HG03520 (cell line): ENCODE measurements around the gene NIM1K.
"Not testable (repeated sequence)": the region's sequence is repeated elsewhere in the genome, so short reads cannot be mapped to it uniquely, and the experiment has no call there.

Experiments used
- ATAC-seq: cut with Tn5 transposase; IDR thresholded peaks from one replicate; pipeline ENCODE4 v1.9.1; 2021; ENCODE audit warnings: mild to moderate bottlenecking, moderate library complexity; ENCODE audit not compliant: unreplicated experiment

NIM1K gene

GRCh38 chr5:43190755-43191603, 1.0 kb upstream of the NIM1K start:
- ATAC-seq: no peak

- ATAC-seq: peak; percentile 26
These were observed 644 bp downstream of the NIM1K start for GRCh38 chr5:43192558-43193180.

DNA sequence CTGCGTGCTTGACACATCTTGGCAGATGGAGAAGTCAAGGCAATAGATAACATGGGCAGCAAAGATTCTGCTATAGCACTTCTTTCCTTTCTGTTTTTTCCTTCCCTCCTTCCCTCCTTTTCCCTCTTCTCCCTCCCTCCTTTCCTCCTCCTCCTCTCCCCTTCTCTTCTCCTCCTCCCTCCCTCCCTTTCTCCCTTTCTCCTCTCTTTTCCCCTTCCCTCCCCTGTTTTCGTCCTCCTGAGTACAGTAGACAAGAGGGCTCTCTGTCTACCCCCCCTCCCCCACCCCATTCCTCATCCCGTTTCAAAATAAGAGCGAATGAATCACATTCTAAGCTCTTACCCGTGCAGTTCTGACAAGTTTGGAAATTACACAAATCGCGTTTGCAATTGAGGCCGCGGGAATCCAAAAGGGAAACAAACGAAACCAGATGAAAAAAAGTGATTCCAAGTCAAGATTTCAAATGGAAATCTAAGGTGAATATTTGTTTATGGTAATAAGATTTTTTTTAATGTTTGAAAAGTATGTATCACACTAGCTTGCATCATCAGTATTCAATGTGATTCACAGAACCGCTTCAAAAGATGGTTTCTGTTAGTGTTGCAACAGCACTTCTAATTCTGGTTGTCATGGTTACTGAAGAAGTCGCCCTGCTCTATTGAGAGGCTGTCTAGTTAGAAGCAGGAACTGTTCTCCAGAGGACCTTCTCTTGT, 1.3 kb downstream of the NIM1K start:
- ATAC-seq: peak; percentile 70

GRCh38 chr5:43193894-43194265, 1.9 kb downstream of the NIM1K start:
- no peak for ATAC-seq

DNA sequence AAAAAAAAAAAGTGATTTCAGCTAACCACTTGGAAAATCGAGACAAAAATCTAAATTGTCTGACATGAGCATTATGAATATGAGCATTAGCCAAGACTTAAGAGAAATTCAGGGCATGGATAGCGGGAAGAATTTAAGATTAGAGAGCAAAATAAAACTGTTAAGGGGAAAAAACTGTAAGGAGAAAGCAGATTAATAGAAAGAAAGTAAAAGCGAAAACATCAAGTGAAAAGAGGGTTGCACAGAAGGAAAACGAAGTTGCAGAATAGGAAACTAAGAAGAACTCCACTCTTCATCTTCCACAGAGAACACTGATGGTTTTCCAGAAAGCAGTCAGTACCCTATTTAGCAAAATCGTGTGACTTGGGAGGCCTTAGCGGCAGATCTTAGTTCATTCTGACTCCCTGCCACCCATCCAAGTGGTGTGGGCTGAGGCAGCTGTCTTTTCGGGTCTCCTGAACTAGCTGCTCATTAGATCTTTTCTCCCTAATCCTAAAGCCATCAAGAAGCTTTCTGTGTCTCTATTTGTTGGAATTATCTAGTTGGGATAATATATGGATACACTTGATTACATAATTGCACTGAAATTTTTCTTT, 3.7 kb downstream of the NIM1K start:
- no peak for ATAC-seq

DNA sequence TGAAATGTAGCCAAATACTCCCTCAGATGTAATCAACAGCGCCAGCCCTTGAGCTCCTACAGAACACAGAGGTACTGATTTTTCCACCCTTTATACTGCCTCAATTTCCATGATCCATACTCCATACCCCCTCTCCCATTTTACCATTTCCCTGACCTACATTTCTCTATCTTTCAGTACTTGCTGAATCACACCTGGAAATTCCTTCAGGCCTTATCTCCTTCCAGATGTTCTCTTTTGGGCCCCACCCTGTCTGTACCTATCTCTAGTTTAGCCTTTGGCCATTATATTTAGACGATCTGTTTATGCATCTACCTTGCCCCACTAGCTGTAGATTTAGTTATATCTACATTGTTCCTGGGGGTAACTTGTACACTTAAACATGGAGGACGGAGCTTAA, 5.5 kb downstream of the NIM1K start:
- no peak for ATAC-seq

GRCh38 chr5:43201442-43201841, 9.4 kb downstream of the NIM1K start:
- ATAC-seq: not testable (repeated sequence)

DNA sequence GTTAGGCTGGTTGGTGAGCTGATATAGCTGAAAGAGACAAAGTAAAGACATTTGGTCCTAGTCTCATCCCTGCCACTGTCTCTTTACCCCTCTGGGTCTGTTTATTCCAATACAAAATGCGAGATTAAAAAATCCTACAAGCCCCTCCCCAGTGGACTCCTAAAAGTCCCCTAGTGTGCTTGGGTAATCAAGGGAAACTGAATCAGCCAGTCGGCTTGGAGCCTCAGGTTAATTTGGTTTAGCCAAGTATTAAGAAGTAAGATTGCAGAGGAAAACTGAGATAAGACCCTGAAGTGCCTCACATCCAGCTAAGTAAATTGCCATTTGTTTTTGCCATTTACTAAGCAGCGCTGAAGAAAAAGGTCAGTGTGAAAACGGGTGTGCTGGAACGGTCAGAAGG, 10.4 kb downstream of the NIM1K start:
- ATAC-seq: no peak

- no peak for ATAC-seq
These were observed 11.3 kb downstream of the NIM1K start for GRCh38 chr5:43203373-43203772.

- no peak for ATAC-seq
These were observed 12.9 kb downstream of the NIM1K start for GRCh38 chr5:43204958-43205357.

DNA sequence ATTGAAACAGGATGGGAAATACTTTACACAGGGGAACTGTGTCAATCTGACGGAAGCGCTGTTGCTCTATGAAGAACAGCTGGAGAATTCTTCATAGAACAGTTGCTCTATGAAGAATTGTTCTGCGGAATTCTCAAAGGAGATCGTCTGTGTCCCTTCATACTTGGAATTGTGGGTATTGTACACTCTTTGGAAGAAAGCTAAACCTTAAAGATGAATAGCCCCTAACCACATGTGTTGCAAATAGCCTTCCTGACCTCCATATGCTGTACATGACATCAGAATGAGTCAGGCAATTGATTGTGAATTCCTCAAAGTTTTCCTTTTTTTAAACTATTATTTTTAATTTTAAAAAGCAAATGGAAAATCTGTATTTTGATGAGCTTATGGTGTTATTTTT, 15.6 kb downstream of the NIM1K start:
- ATAC-seq: no peak

DNA sequence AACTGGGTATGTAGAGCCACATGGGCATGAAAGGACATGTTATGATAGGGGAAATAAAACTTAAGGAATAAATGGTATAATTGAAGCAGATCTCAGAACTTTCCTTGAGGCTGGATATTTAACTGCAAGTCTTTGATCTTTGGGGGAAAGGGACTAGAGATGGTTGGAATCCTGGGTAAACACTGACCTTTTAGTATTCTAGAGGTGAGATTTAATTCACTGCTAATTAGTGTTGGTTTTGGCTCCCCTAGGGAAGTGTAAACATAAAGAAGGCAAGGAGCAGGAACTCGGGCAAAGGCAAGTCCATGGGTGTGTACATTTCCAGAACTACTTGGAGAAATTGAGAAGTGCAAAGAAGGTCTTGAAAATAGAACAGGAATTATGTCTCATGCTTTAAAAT, 16.6 kb downstream of the NIM1K start:
- ATAC-seq: no peak

DNA sequence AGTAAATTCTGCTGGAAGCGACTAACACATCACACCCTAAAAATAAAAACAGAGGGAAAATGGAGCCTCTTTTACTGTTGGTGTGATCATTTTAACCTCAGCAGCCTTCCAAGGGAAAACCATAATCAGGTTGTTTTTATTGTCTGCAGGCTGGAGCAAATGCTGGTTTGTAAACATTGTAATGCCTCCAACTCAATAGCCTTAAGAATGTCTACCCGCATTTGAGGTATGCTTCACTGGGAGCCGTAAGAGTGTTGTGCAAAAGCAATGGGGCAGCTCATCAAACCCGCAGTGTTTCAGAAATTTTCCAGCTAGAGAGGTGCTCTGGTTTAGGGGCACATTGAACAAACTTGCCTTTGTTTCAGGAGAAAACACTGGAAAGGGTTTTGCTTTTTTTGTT, 17.0 kb downstream of the NIM1K start:
- no peak for ATAC-seq

GRCh38 chr5:43209833-43210232, 17.8 kb downstream of the NIM1K start:
- ATAC-seq: no peak

- no peak for ATAC-seq
These were observed 18.5 kb downstream of the NIM1K start for GRCh38 chr5:43210570-43210969.

GRCh38 chr5:43213951-43214350, 21.9 kb downstream of the NIM1K start:
- no peak for ATAC-seq

GRCh38 chr5:43215073-43215631, 23.1 kb downstream of the NIM1K start:
- no peak for ATAC-seq

GRCh38 chr5:43216941-43217340, 24.9 kb downstream of the NIM1K start:
- ATAC-seq: no peak

DNA sequence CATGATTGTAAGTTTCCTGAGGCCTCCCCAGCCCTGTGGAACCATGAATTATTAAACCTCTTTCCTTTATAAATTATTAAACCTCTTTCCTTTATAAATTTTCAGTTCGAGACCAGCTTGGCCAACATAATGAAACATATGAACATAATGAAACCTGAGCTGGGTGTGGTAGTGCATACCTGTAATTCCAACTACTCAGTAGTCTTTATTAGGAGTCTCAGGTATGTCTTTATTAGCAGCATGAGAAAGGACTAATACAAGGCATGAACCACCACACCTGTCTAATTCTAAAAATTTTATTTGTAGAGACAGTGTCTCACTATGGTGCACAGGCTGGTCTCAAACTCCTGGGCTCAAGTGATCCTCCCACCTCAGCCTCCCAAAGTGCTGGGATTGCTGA, 27.1 kb downstream of the NIM1K start:
- ATAC-seq: no peak

DNA sequence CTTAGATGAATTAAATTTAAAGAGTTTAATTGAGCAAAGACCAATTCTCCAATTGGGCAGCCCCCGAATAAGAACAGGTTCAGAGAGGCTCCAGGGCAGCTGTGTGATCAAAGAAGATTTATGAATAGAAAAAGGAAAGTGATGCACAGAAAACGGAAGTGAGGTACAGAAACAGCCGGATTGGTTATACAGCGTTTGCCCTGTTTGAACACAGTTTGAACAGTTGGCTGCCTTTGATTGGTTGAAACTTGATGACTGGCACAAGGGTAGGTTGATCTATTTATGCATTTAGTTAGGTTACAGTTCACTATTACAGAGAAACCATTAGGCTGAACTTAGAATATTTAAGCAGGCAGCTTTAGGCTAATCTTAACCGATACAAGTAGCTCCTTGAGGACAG, 29.5 kb downstream of the NIM1K start:
- ATAC-seq: no peak

DNA sequence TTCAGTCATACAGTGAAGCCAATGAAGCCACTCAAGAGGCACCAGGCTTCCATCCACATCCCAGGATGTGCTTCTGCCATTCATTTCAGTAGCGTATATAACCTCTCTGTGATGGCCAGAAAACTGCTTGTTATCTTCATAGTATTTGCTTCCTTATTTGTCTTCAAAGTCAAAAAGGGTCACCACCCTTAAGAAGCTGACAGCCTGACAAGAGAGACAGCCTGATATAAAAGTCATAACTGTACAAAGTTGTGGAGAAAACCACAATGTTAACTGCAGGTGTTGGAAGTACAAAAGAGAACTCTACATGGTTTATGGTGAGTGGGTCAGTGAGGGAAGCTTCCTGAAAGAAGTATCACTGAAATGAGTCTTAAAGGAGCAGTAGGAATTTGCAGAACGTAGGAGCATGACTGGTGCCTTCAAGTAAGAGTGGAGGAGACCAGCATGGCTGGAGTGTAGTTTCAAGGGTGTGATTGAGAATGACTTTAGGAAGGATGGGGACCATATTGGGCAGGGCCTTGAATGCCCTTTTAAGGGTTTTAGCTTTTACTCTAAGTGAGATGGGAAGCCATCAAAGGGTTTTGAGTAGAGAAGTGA, 33.7 kb downstream of the NIM1K start:
- no peak for ATAC-seq
